Nephron progenitor cell (in vitro differentiated cells): ENCODE measurements around the gene ABCE1.

Experiments
- DNase-seq: peaks from one replicate; pipeline ENCODE4 v3.0.0; 2021
- H3K27ac Mint-ChIP-seq: 2 replicates; pipeline ENCODE4 v1.8.0; 2021; ENCODE audit warnings: mild to moderate bottlenecking, moderate library complexity, mixed read lengths
- H3K27me3 Mint-ChIP-seq: 2 replicates; pipeline ENCODE4 v1.8.0; 2021; ENCODE audit warnings: mild to moderate bottlenecking, low read depth, mixed read lengths; ENCODE audit not compliant: poor library complexity
- H3K36me3 Mint-ChIP-seq: 2 replicates; pipeline ENCODE4 v1.8.0; 2021; ENCODE audit warnings: low read depth, mixed read lengths
- H3K4me1 Mint-ChIP-seq: 2 replicates; pipeline ENCODE4 v1.8.0; 2021; ENCODE audit warnings: mixed read lengths
- H3K4me3 Mint-ChIP-seq: 2 replicates; pipeline ENCODE4 v1.8.0; 2021; ENCODE audit warnings: mild to moderate bottlenecking, moderate library complexity, mixed read lengths
- H3K9me3 Mint-ChIP-seq: 2 replicates; pipeline ENCODE4 v1.8.0; 2021; ENCODE audit warnings: mild to moderate bottlenecking, moderate library complexity, mixed read lengths
- CTCF ChIP-seq: fragments of 200-600 bp; sonication (generic); IDR thresholded peaks from 2 replicates; pipeline ENCODE4 v1.5.0; 2021; ENCODE audit warnings: antibody characterized with exemption

The ABCE1 gene

GRCh38 chr4:145058256-145058655 is 39.9 kb upstream of the ABCE1 start:
- no peaks in the 10 kb centered on the region for H3K27me3 Mint-ChIP-seq
- H3K4me1 Mint-ChIP-seq, result peaks cover 10% of the 10 kb centered on the region
- no peak for DNase-seq
- no peak overlapping the region for H3K4me3 Mint-ChIP-seq
- no peak overlapping the region for H3K27ac Mint-ChIP-seq
- H3K9me3 Mint-ChIP-seq, result no peaks in the 10 kb centered on the region
- no peak for TF ChIP-seq CTCF
- peaks cover 17% of the 10 kb centered on the region for H3K36me3 Mint-ChIP-seq

GRCh38 chr4:145061318-145061920 is 36.7 kb upstream of the ABCE1 start:
- Mint-ChIP-seq H3K9me3 (no peaks in the 10 kb centered on the region), H3K36me3 (peaks cover 17% of the 10 kb centered on the region), H3K27me3 (no peaks in the 10 kb centered on the region), H3K4me1 (peaks cover 25% of the 10 kb centered on the region), H3K4me3 (no peak overlapping the region), H3K27ac (no peak overlapping the region)
- no peak for DNase-seq
- peak; percentile 50 for TF ChIP-seq CTCF

GRCh38 chr4:145066063-145066501 is 32.0 kb upstream of the ABCE1 start:
- TF ChIP-seq CTCF, result no peak
- no peak for DNase-seq
- H3K36me3 Mint-ChIP-seq, result peaks cover 32% of the 10 kb centered on the region
- peaks cover 27% of the 10 kb centered on the region for H3K4me1 Mint-ChIP-seq
- peak overlapping the region; percentile 47 for H3K4me3 Mint-ChIP-seq
- no peaks in the 10 kb centered on the region for H3K9me3 Mint-ChIP-seq
- H3K27me3 Mint-ChIP-seq, result no peaks in the 10 kb centered on the region
- H3K27ac Mint-ChIP-seq, result peak overlapping the region; percentile 62

- H3K9me3 Mint-ChIP-seq, result no peaks in the 10 kb centered on the region
- no peaks in the 10 kb centered on the region for H3K27me3 Mint-ChIP-seq
These were observed 28.8 kb upstream of the ABCE1 start for GRCh38 chr4:145069361-145069760.

GRCh38 chr4:145071560-145071959 is 26.6 kb upstream of the ABCE1 start:
- H3K27me3 Mint-ChIP-seq, result no peaks in the 10 kb centered on the region
- TF ChIP-seq CTCF, result no peak
- no peak overlapping the region for H3K27ac Mint-ChIP-seq
- peaks cover 5% of the 10 kb centered on the region for H3K9me3 Mint-ChIP-seq
- H3K4me3 Mint-ChIP-seq, result no peak overlapping the region
- H3K4me1 Mint-ChIP-seq, result peaks cover 10% of the 10 kb centered on the region
- no peak for DNase-seq
- peaks cover 40% of the 10 kb centered on the region for H3K36me3 Mint-ChIP-seq

More at GRCh38 chr4:145069361-145069760, 28.8 kb upstream of the ABCE1 start:
- DNase-seq, result no peak
- peaks cover 27% of the 10 kb centered on the region for H3K4me1 Mint-ChIP-seq
- H3K4me3 Mint-ChIP-seq, result no peak overlapping the region
- peaks cover 23% of the 10 kb centered on the region for H3K36me3 Mint-ChIP-seq
- TF ChIP-seq CTCF, result no peak
- peak overlapping the region; percentile 89 for H3K27ac Mint-ChIP-seq

GRCh38 chr4:145075742-145076468 is 22.2 kb upstream of the ABCE1 start:
- H3K27me3 Mint-ChIP-seq, result no peaks in the 10 kb centered on the region
- no peaks in the 10 kb centered on the region for H3K4me1 Mint-ChIP-seq
- peaks cover 39% of the 10 kb centered on the region for H3K9me3 Mint-ChIP-seq
- H3K27ac Mint-ChIP-seq, result no peak overlapping the region
- no peak for TF ChIP-seq CTCF
- no peak overlapping the region for H3K4me3 Mint-ChIP-seq
- H3K36me3 Mint-ChIP-seq, result peaks cover 66% of the 10 kb centered on the region
- DNase-seq, result no peak
